Measurements from ENCODE around the gene KIR3DL2.
"Not testable (repeated sequence)": the region's sequence is repeated elsewhere in the genome, so short reads cannot be mapped to it uniquely, and the experiment has no call there.

Gene KIR3DL2

DNA sequence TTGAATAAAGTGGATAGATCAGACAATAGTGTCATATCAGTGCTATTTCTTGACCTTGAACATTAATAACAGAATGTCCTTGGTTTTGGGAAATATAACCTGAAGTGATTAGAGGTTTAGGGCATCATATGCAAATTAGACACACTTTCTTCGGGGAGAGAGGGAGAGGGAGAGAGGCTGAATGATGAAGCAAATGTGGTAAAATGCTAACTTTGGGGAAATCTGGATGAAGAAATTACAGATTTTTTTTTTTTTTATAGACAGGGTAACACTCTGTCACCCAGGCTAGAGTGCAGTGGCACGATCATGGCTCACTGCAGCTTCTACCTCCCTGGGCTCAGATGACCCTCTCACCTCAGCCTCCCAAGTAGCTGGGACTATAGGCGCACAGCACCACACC lies 51.8 kb downstream of the KIR3DL2 start:
- peaks cover 13% of the 10 kb centered on the region for H3K4me1 ChIP-seq (ENCODE audit: control insufficient read depth, low read depth, low read length)
- no peaks in the 10 kb centered on the region for H3K27me3 ChIP-seq (ENCODE audit: control insufficient read depth, insufficient read depth, low read length)

DNA sequence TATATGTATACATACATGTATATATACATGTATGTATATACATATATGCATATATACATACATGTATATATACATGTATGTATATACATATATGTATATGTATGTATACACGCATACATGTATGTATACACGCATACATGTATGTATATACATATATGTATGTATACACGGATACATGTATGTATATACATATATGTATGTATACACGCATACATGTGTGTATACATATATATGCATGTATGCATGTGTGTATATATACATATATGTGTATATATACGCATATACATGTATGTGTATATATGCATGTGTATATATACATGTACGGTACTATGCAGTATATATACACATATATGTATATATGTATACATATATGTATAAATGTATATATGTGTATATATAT lies 53.1 kb downstream of the KIR3DL2 start:
- H3K4me3 ChIP-seq (ENCODE audit: low read length) = no peak overlapping the region
- peaks cover 13% of the 10 kb centered on the region for H3K4me1 ChIP-seq (ENCODE audit: control insufficient read depth, low read depth, low read length)
- H3K9me3 ChIP-seq (ENCODE audit: control insufficient read depth, low read depth, low read length) = no peaks in the 10 kb centered on the region
- H3K36me3 ChIP-seq (ENCODE audit: control insufficient read depth, low read depth, low read length) = no peaks in the 10 kb centered on the region
- no peak overlapping the region for H3K27ac ChIP-seq (ENCODE audit: low read length)
- no peaks in the 10 kb centered on the region for H3K27me3 ChIP-seq (ENCODE audit: control insufficient read depth, insufficient read depth, low read length)
- H3K9ac ChIP-seq (ENCODE audit: low read length) = no peak overlapping the region

More for the DNA sequence above, 51.8 kb downstream of the KIR3DL2 start:
- no peak overlapping the region for H3K4me3 ChIP-seq (ENCODE audit: low read length)
- H3K27ac ChIP-seq (ENCODE audit: low read length) = no peak overlapping the region
- no peaks in the 10 kb centered on the region for H3K9me3 ChIP-seq (ENCODE audit: control insufficient read depth, low read depth, low read length)
- no peak overlapping the region for H3K9ac ChIP-seq (ENCODE audit: low read length)
- no peaks in the 10 kb centered on the region for H3K36me3 ChIP-seq (ENCODE audit: control insufficient read depth, low read depth, low read length)

DNA sequence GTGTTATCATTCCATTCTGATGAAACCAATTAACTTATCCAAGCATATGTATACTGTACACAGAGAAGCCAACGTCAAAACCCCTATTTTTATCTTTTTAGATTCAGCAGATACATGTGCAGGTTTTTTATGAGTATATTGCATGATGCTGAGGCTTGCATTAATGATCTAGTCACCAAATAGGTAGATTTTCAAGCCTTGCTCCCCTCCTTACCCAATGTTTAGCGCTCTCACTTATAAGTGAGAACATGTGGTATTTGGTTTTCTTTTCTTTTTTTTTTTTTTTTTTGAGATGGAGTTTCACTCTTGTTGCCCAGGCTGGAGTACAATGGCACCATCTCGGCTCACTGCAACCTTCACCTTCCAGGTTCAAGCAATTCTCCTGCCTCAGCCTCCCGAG lies 54.0 kb downstream of the KIR3DL2 start:
- H3K36me3 ChIP-seq (ENCODE audit: control insufficient read depth, low read depth, low read length); H3K9me3 ChIP-seq (ENCODE audit: control insufficient read depth, low read depth, low read length); H3K27ac ChIP-seq (ENCODE audit: low read length); H3K27me3 ChIP-seq (ENCODE audit: control insufficient read depth, insufficient read depth, low read length); H3K9ac ChIP-seq (ENCODE audit: low read length); H3K4me3 ChIP-seq (ENCODE audit: low read length): not testable (repeated sequence)
- H3K4me1 ChIP-seq (ENCODE audit: control insufficient read depth, low read depth, low read length) = peaks cover 13% of the 10 kb centered on the region

DNA sequence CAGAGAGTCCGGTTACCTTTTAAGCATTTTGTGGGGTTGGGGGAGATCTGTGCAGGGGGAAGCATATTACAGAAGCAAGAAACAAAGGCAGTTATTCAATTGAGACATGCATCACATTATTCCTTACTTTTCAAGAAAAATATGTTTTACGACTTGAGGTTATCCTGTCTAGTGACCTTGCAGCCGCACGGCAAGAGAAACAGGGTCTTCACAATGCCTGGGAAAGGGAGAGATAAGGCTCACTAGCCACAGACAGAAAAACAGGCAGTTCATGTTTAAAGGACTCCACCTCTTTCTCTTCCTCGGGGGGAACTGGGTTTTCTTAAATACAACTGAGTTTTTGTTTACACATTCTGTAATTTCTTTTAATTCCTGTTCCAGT lies 55.2 kb downstream of the KIR3DL2 start:
- H3K4me3 ChIP-seq (ENCODE audit: low read length) = no peak overlapping the region
- no peak overlapping the region for H3K27ac ChIP-seq (ENCODE audit: low read length)
- no peaks in the 10 kb centered on the region for H3K36me3 ChIP-seq (ENCODE audit: control insufficient read depth, low read depth, low read length)
- H3K9ac ChIP-seq (ENCODE audit: low read length) = no peak overlapping the region
- H3K4me1 ChIP-seq (ENCODE audit: control insufficient read depth, low read depth, low read length) = peaks cover 13% of the 10 kb centered on the region
- H3K27me3 ChIP-seq (ENCODE audit: control insufficient read depth, insufficient read depth, low read length) = no peaks in the 10 kb centered on the region
- no peaks in the 10 kb centered on the region for H3K9me3 ChIP-seq (ENCODE audit: control insufficient read depth, low read depth, low read length)

DNA sequence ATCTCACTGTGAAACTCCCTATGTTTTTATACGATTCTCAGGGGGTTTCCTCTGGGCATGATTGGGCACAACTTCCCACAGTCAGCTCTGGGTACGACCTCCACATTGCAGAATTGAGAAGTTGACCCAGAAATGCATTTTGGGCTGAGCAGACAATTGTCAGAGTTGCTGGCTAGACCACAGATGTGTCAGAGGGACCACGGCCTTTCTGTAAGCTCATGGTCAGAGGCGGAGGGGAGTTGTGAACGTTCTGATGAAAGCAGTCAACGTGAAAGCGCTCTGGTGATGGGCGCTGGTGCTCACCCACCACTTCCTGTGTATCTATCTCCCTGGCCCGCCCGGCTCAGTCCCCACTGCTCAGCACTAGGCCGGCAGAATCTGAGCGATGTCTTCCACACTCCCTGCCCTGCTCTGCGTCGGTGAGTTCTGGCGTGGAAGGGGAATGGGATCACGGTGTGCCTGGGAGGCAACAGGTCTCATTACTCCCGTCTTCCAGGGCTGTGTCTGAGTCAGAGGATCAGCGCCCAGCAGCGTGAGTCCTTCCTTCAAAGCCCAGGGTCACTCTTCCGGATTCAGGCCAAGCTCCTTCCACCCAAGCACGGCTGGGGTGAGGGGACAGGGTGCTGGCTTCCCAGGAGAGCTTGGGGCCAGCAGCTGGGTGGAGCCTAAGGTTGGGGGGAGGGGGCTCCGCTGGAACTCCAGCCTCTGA lies 55.7 kb downstream of the KIR3DL2 start, which contains the start of gene NCR1:
TSS of gene NCR1 (plus strand) at position 346 of the 709 bp plus-strand sequence. CDS start at position 386, 40 bp downstream.
- H3K36me3 ChIP-seq (ENCODE audit: control insufficient read depth, low read depth, low read length) = no peaks in the 10 kb centered on the region
- no peaks in the 10 kb centered on the region for H3K27me3 ChIP-seq (ENCODE audit: control insufficient read depth, insufficient read depth, low read length)
- no peaks in the 10 kb centered on the region for H3K9me3 ChIP-seq (ENCODE audit: control insufficient read depth, low read depth, low read length)
- no peak within 1 kb of the TSS for H3K27ac ChIP-seq (ENCODE audit: low read length)
- H3K4me3 ChIP-seq (ENCODE audit: low read length) = no peak within 1 kb of the TSS
- peaks cover 13% of the 10 kb centered on the region for H3K4me1 ChIP-seq (ENCODE audit: control insufficient read depth, low read depth, low read length)
- no peak within 1 kb of the TSS for H3K9ac ChIP-seq (ENCODE audit: low read length)

DNA sequence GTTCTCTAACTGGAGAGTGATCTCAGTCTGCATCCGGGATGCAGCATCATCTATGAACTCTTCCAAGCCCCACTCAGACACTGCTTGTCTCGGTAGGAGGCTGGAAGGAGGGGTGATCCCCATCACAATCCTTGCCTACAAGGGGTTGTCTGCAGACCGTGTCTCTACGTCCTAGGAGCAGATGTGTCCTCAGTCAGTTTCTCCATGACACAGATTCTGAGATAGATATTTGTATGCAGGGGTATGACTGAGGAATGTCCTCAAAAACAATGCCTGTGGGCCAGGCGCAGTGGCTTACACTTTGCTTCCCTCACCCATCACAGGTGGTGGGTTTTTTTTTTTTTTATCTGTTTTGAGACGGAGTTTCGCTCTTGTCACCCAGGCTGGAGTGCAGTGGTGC lies 56.6 kb downstream of the KIR3DL2 start:
- Histone ChIP-seq H3K36me3 (ENCODE audit: control insufficient read depth, low read depth, low read length) (no peaks in the 10 kb centered on the region), H3K9ac (ENCODE audit: low read length) (no peak overlapping the region), H3K27me3 (ENCODE audit: control insufficient read depth, insufficient read depth, low read length) (no peaks in the 10 kb centered on the region), H3K4me1 (ENCODE audit: control insufficient read depth, low read depth, low read length) (peaks cover 13% of the 10 kb centered on the region), H3K4me3 (ENCODE audit: low read length) (no peak overlapping the region), H3K27ac (ENCODE audit: low read length) (no peak overlapping the region), H3K9me3 (ENCODE audit: control insufficient read depth, low read depth, low read length) (no peaks in the 10 kb centered on the region)

DNA sequence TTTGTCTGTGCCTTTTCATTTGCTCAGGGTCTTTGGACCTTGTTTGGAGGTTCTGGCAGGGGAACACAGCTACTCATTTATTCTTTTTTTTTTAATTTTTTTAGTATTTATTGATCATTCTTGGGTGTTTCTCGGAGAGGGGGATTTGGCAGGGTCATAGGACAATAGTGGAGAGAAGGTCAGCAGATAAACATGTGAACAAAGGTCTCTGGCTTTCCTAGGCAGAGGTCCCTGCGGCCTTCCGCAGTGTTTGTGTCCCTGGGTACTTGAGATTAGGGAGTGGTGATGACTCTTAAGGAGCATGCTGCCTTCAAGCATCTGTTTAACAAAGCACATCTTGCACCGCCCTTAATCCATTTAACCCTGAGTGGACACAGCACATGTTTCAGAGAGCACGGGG lies 57.7 kb downstream of the KIR3DL2 start:
- peaks cover 13% of the 10 kb centered on the region for H3K4me1 ChIP-seq (ENCODE audit: control insufficient read depth, low read depth, low read length)
- H3K27me3 ChIP-seq (ENCODE audit: control insufficient read depth, insufficient read depth, low read length); H3K27ac ChIP-seq (ENCODE audit: low read length); H3K9me3 ChIP-seq (ENCODE audit: control insufficient read depth, low read depth, low read length); H3K9ac ChIP-seq (ENCODE audit: low read length); H3K36me3 ChIP-seq (ENCODE audit: control insufficient read depth, low read depth, low read length); H3K4me3 ChIP-seq (ENCODE audit: low read length): not testable (repeated sequence)
